Stomach (tissue), 4 donors: ENCODE results near the gene DDX5.

Experiments used
- CTCF ChIP-seq, 7 experiments: fragments of 450-650 bp in 4 of 7; fragments of 200-600 bp in 3 of 7; sonication (generic) in 3 of 7; IDR thresholded peaks; one replicate each; pipeline ENCODE4 v1.5.1; 2016 to 2019; ENCODE audit warnings: antibody characterized with exemption in 7 of 7, control low read depth in 2 of 7, mild to moderate bottlenecking in 1 of 7
- EP300 ChIP-seq: sonication (generic); formaldehyde crosslinking; IDR thresholded peaks from one replicate; pipeline ENCODE4 v1.6.1; 2017; ENCODE audit warnings: antibody characterized with exemption
- POLR2A ChIP-seq, 4 donors: fragments of 450-650 bp; IDR thresholded peaks; one replicate each; pipeline ENCODE4 v1.6.1; 2016; ENCODE audit warnings: antibody characterized with exemption in 4 of 4, control low read depth in 2 of 4, mild to moderate bottlenecking in 1 of 4, moderate library complexity in 1 of 4
- POLR2AphosphoS5 ChIP-seq, 3 donors: sonication (generic); formaldehyde crosslinking; IDR thresholded peaks; one replicate each; pipeline ENCODE4 v1.6.1; 2016; ENCODE audit warnings: antibody characterized with exemption in 3 of 3

GRCh38 chr17:64506576-64507412, 705 bp upstream of the DDX5 start, which contains the start of gene CEP95:
- TF ChIP-seq POLR2AphosphoS5 (IDR thresholded peaks at IDR 0.05) (peak; percentile 82 to 97 (median 96)), EP300 (peak; percentile 20), CTCF (IDR thresholded peaks at IDR 0.05) (no peak), POLR2A (IDR thresholded peaks at IDR 0.05) (peak in 2 of 4 donors; percentile 48 to 87)
